H1 (cell line): ENCODE measurements around the gene FHIT. TPM values are rescaled to one million over a fixed set of nuclear protein-coding genes. Genes with fewer than 3 reads are reported as not detected.

Experiments
- CTCF ChIA-PET: fragments of 300-600 bp; sonication (Branson Sonifier 250); formaldehyde crosslinking; loops from one replicate; lab custom pipeline; 2021; ENCODE audit not compliant: partially characterized antibody; lab: Charles Lee
- POLR2A ChIA-PET: fragments of 300-600 bp; sonication (Branson Sonifier 250); formaldehyde crosslinking; loops from one replicate; lab custom pipeline; 2021; ENCODE audit warnings: inconsistent platforms; ENCODE audit not compliant: partially characterized antibody; lab: Charles Lee
- DNase-seq, 2 experiments: peaks; one replicate each; pipeline versions ENCODE4 v3.0.0 to v3.0.0-alpha.2; 2010 to 2022; ENCODE audit warnings: low spot score in 2 of 2, low read depth in 1 of 2, mixed read lengths in 1 of 2
- FAIRE-seq: peaks from 2 replicates; lab custom pipeline; 2011; peaks lifted over from hg19 to GRCh38; lab: Jason Lieb, UNC
- H2AFZ ChIP-seq: 2 replicates; pipeline ENCODE4 v1.8.1; 2012; ENCODE audit warnings: low read length, inconsistent platforms
- H2AK5ac ChIP-seq: 2 replicates; pipeline ENCODE4 v1.6.1; 2013; ENCODE audit warnings: low read depth, low read length
- H2BK120ac ChIP-seq: replicated peaks from 2 replicates; pipeline ENCODE3; 2013; ENCODE audit warnings: low read depth, low read length, inconsistent platforms
- H2BK12ac ChIP-seq: 2 replicates; pipeline ENCODE4 v1.6.1; 2013; ENCODE audit warnings: low read depth, low read length
- H2BK15ac ChIP-seq: 2 replicates; pipeline ENCODE4 v1.6.1; 2013; ENCODE audit warnings: low read length
- H2BK20ac ChIP-seq: 2 replicates; pipeline ENCODE4 v1.6.1; 2013; ENCODE audit warnings: low read length
- H2BK5ac ChIP-seq: 2 replicates; pipeline ENCODE4 v1.6.1; 2013; ENCODE audit warnings: low read depth, low read length
- H3K14ac ChIP-seq: 2 replicates; pipeline ENCODE4 v1.6.1; 2013; ENCODE audit warnings: inconsistent platforms; ENCODE audit not compliant: insufficient read length
- H3K18ac ChIP-seq: 2 replicates; pipeline ENCODE4 v1.6.1; 2013; ENCODE audit warnings: low read length; ENCODE audit errors: extremely low read depth
- H3K23ac ChIP-seq: 2 replicates; pipeline ENCODE4 v1.6.1; 2013; ENCODE audit warnings: inconsistent platforms; ENCODE audit not compliant: insufficient read length
- H3K23me2 ChIP-seq: 2 replicates; pipeline ENCODE4 v1.6.1; 2013; ENCODE audit warnings: low read depth, low read length
- H3K27ac ChIP-seq: 2 replicates; pipeline ENCODE4 v1.6.1; 2011; ENCODE audit warnings: low read depth, low read length, inconsistent platforms
- H3K27me3 ChIP-seq, 4 experiments: replicated peaks in 1 of 4; 1 replicate in 1 of 4; 2 replicates in 3 of 4; pipeline versions ENCODE4 v1.6.1 to v1.8.1; 2011 to 2013; ENCODE audit warnings: low read length in 3 of 4, mild to moderate bottlenecking in 3 of 4, inconsistent platforms in 2 of 4, mixed read lengths in 2 of 4, moderate library complexity in 1 of 4; ENCODE audit not compliant: control insufficient read depth in 3 of 4, insufficient read depth in 3 of 4; ENCODE audit errors: extremely low read depth in 1 of 4
- H3K36me3 ChIP-seq, 4 experiments: 2 replicates each; pipeline versions ENCODE4 v1.6.1 to v1.8.1; 2011 to 2013; ENCODE audit warnings: mild to moderate bottlenecking in 4 of 4, low read length in 3 of 4, moderate library complexity in 2 of 4, control low read depth in 1 of 4, inconsistent platforms in 1 of 4; ENCODE audit not compliant: insufficient read depth in 4 of 4, control insufficient read depth in 2 of 4
- H3K4ac ChIP-seq: replicated peaks from 2 replicates; pipeline ENCODE3; 2013; ENCODE audit warnings: low read length, low read depth, mixed read lengths, inconsistent platforms; ENCODE audit not compliant: insufficient read length
- H3K4me1 ChIP-seq, 4 experiments: replicated peaks in 1 of 4; 1 replicate in 1 of 4; 2 replicates in 3 of 4; pipeline versions ENCODE4 v1.6.1 to v1.8.1; 2011 to 2013; ENCODE audit warnings: low read length in 3 of 4, inconsistent platforms in 2 of 4, mixed read lengths in 1 of 4; ENCODE audit not compliant: insufficient read depth in 4 of 4, control insufficient read depth in 3 of 4
- H3K4me2 ChIP-seq, 2 experiments: 2 replicates each; pipeline versions ENCODE4 v1.6.1 to v1.8.1; 2011 to 2013; ENCODE audit warnings: low read depth in 2 of 2, low read length in 2 of 2, control low read depth in 1 of 2, inconsistent platforms in 1 of 2, mild to moderate bottlenecking in 1 of 2; ENCODE audit not compliant: insufficient read depth in 1 of 2
- H3K4me3 ChIP-seq, 4 experiments: fragments of 200-600, 300-600 bp in 1 of 4; sonication (generic), shearing (Covaris generic), sonication (Bioruptor Twin) in 1 of 4; 2 replicates each; pipeline versions ENCODE4 v1.5.1 to v1.8.1; 2011 to 2016; ENCODE audit warnings: low read length in 4 of 4, low read depth in 3 of 4, control low read depth in 2 of 4, inconsistent platforms in 2 of 4, mild to moderate bottlenecking in 2 of 4, mixed read lengths in 1 of 4, moderate library complexity in 1 of 4; ENCODE audit not compliant: insufficient read depth in 2 of 4; ENCODE audit errors: extremely low read depth in 1 of 4
- H3K56ac ChIP-seq: replicated peaks from 2 replicates; pipeline ENCODE3; 2013; ENCODE audit warnings: low read depth, mild to moderate bottlenecking, mixed read lengths, low read length, inconsistent platforms; ENCODE audit not compliant: insufficient read length
- H3K79me1 ChIP-seq: 2 replicates; pipeline ENCODE4 v1.6.1; 2013; ENCODE audit warnings: low read depth, low read length, control low read depth
- H3K79me2 ChIP-seq, 2 experiments: 2 replicates each; pipeline versions ENCODE4 v1.6.1 to v1.8.1; 2012 to 2013; ENCODE audit warnings: low read length in 2 of 2, mild to moderate bottlenecking in 2 of 2, inconsistent platforms in 1 of 2; ENCODE audit not compliant: insufficient read depth in 2 of 2, control insufficient read depth in 1 of 2
- H3K9ac ChIP-seq, 4 experiments: replicated peaks in 1 of 4; 1 replicate in 1 of 4; 2 replicates in 3 of 4; pipeline versions ENCODE4 v1.6.1 to v1.8.1; 2011 to 2013; ENCODE audit warnings: low read depth in 3 of 4, low read length in 3 of 4, control low read depth in 2 of 4, mild to moderate bottlenecking in 2 of 4, moderate library complexity in 2 of 4, inconsistent platforms in 1 of 4; ENCODE audit errors: extremely low read depth in 1 of 4
- H3K9me3 ChIP-seq, 2 experiments: 2 replicates each; pipeline versions ENCODE4 v1.6.1 to v1.8.1; 2012 to 2013; ENCODE audit warnings: mild to moderate bottlenecking in 2 of 2, moderate library complexity in 2 of 2, control low read depth in 1 of 2, inconsistent platforms in 1 of 2, low read depth in 1 of 2, low read length in 1 of 2, mixed read lengths in 1 of 2; ENCODE audit not compliant: insufficient read depth in 2 of 2
- H4K20me1 ChIP-seq, 2 experiments: replicated peaks in 1 of 2; 2 replicates each; pipeline versions ENCODE3 to v1.8.1; 2011 to 2013; ENCODE audit warnings: inconsistent platforms in 2 of 2, low read length in 2 of 2, mild to moderate bottlenecking in 1 of 2; ENCODE audit not compliant: insufficient read depth in 2 of 2, control insufficient read depth in 1 of 2
- H4K5ac ChIP-seq: 2 replicates; pipeline ENCODE4 v1.6.1; 2013; ENCODE audit warnings: low read length, low read depth, mixed read lengths, inconsistent platforms; ENCODE audit not compliant: insufficient read length
- H4K8ac ChIP-seq: 2 replicates; pipeline ENCODE4 v1.8.0; 2013; ENCODE audit warnings: mild to moderate bottlenecking, moderate library complexity, low read length, inconsistent platforms; ENCODE audit not compliant: insufficient read depth; ENCODE audit errors: extremely low read depth
- H4K91ac ChIP-seq: replicated peaks from 2 replicates; pipeline ENCODE3; 2013; ENCODE audit warnings: low read length, mixed read lengths, inconsistent platforms; ENCODE audit not compliant: insufficient read length
- EP300 ChIP-seq, 2 experiments: IDR thresholded peaks; 1 replicate in 1 of 2; 2 replicates in 1 of 2; pipeline ENCODE4 v1.6.1; 2011 to 2012; ENCODE audit warnings: low read depth in 2 of 2, low read length in 2 of 2, mild to moderate bottlenecking in 2 of 2, borderline replicate concordance in 1 of 2, inconsistent platforms in 1 of 2, moderate library complexity in 1 of 2
- HDAC2 ChIP-seq, 2 experiments: fragments of 300-600 bp in 1 of 2; sonication (generic) in 1 of 2; IDR thresholded peaks; 2 replicates each; pipeline ENCODE4 v1.6.1; 2011 to 2012; ENCODE audit warnings: low read depth in 2 of 2, low read length in 2 of 2, mild to moderate bottlenecking in 2 of 2, moderate library complexity in 2 of 2, borderline replicate concordance in 1 of 2, inconsistent platforms in 1 of 2
- JUN ChIP-seq: IDR thresholded peaks from 2 replicates; pipeline ENCODE4 v1.6.1; 2011; ENCODE audit warnings: low read depth, mild to moderate bottlenecking, improper control_type of control experiment, low read length
- JUND ChIP-seq: IDR thresholded peaks from 2 replicates; pipeline ENCODE4 v1.6.1; 2011; ENCODE audit warnings: mild to moderate bottlenecking, improper control_type of control experiment, low read length
- KDM1A ChIP-seq: fragments of 200-600, 300-600 bp; sonication (generic); IDR thresholded peaks from 2 replicates; pipeline ENCODE4 v1.7.1; 2016; ENCODE audit warnings: mild to moderate bottlenecking, low read length, borderline replicate concordance
- KDM5A ChIP-seq: fragments of 200-600 bp; IDR thresholded peaks from 2 replicates; pipeline ENCODE4 v1.7.1; 2012; ENCODE audit warnings: mild to moderate bottlenecking, low read length, inconsistent platforms, mixed read lengths
- NRF1 ChIP-seq: IDR thresholded peaks from 2 replicates; pipeline ENCODE4 v1.6.1; 2011; ENCODE audit warnings: mild to moderate bottlenecking, low read depth, low read length, improper control_type of control experiment
- POLR2AphosphoS5 ChIP-seq: IDR thresholded peaks from 2 replicates; pipeline ENCODE4 v1.6.1; 2011; ENCODE audit warnings: low read depth, low read length
- RAD21 ChIP-seq, 2 experiments: IDR thresholded peaks in 1 of 2; conservative IDR thresholded peaks in 1 of 2; 2 replicates each; pipeline ENCODE4 v1.6.1; 2011; ENCODE audit warnings: low read depth in 2 of 2, low read length in 2 of 2, improper control_type of control experiment in 1 of 2, inconsistent platforms in 1 of 2, mild to moderate bottlenecking in 1 of 2, moderate library complexity in 1 of 2
- SP2 ChIP-seq: IDR thresholded peaks from 2 replicates; pipeline ENCODE4 v1.6.1; 2012; ENCODE audit warnings: mild to moderate bottlenecking, low read length, inconsistent platforms
- SP4 ChIP-seq: IDR thresholded peaks from 2 replicates; pipeline ENCODE4 v1.6.1; 2012; ENCODE audit warnings: low read length, inconsistent platforms
- TBP ChIP-seq: IDR thresholded peaks from 2 replicates; pipeline ENCODE4 v1.6.1; 2011; ENCODE audit warnings: low read depth, low read length, improper control_type of control experiment
- USF2 ChIP-seq: IDR thresholded peaks from 2 replicates; pipeline ENCODE4 v1.6.1; 2011; ENCODE audit warnings: low read length, improper control_type of control experiment
- WGBS, 2 experiments: shearing (Covaris generic) in 1 of 2; methylation state at CpG; one replicate each; pipeline versions ENCODE4 v1.1.6 to v1.1.7; 2013 to 2015; ENCODE audit warnings: low lambda C conversion rate in 2 of 2, mixed read lengths in 2 of 2, inconsistent platforms in 1 of 2, low coverage in 1 of 2, missing lambda C conversion rate in 1 of 2; ENCODE audit not compliant: insufficient replicate concordance in 2 of 2, insufficient coverage in 1 of 2, insufficient read length in 1 of 2; ENCODE audit errors: extremely low coverage in 1 of 2, missing lambda C conversion rate in 1 of 2; 5-methylcytosine and 5-hydroxymethylcytosine counted together
- polyA plus RNA-seq, 7 experiments: library from polyadenylated mRNA; depleted of rRNA in 3 of 7; stranded (reverse) in 5 of 7; unstranded in 2 of 7; fragments of >200 nt in 5 of 7; fragments of 200-250 nt in 2 of 7; gene quantifications; 1 replicate in 5 of 7; 2 replicates in 1 of 7; 4 replicates in 1 of 7; pipeline versions ENCODE4 v1.2.1 to v1.2.3, GENCODE V29; 2011 to 2013; ENCODE audit warnings: missing spikeins in 2 of 7, mixed read lengths in 2 of 7
- total RNA-seq: library from RNA; stranded (reverse); fragmentation: NEBNext Ultra II Directional; extraction: Animal tissue kit (Norgen Biotek cat#: 25700); gene quantifications from 2 replicates; pipeline ENCODE4 v1.2.1, GENCODE V29; 2021

Gene FHIT
- total and polyA plus RNA-seq, 2 of the 8 experiments (the other 6 are each of a cell fraction or from before 2014, with no cell fraction given), result 1.2 to 3.2 TPM

- no peak overlapping the region for H2BK15ac ChIP-seq
- no peak overlapping the region for H3K9ac ChIP-seq
- no peak overlapping the region for H3K14ac ChIP-seq
- no peak overlapping the region for H3K4ac ChIP-seq
- H4K20me1 ChIP-seq, result no peaks in the 10 kb centered on the region
- H2BK120ac ChIP-seq, result no peak overlapping the region
- no peak overlapping the region for H3K56ac ChIP-seq
- 89% methylated on average over 1 of the region's 1 CpG; no CpG with 5 or more reads in 1 of the 2 experiments for WGBS, 2 experiments
- no peaks in the 10 kb centered on the region for H3K23me2 ChIP-seq
- H2BK5ac ChIP-seq, result no peak overlapping the region
- H3K79me2 ChIP-seq, result no peaks in the 10 kb centered on the region
- H4K91ac ChIP-seq, result no peak overlapping the region
- no peak for DNase-seq
- CTCF ChIA-PET, result no interaction called here
- no peak overlapping the region for H3K4me3 ChIP-seq
- H3K18ac ChIP-seq, result no peak overlapping the region
- no peaks in the 10 kb centered on the region for H3K79me1 ChIP-seq
- H2AFZ ChIP-seq, result no peak overlapping the region
- H2BK20ac ChIP-seq, result no peak overlapping the region
- H4K8ac ChIP-seq, result no peak overlapping the region
- H3K23ac ChIP-seq, result no peak overlapping the region
- POLR2A ChIA-PET, result no interaction called here
- no peaks in the 10 kb centered on the region for H3K4me1 ChIP-seq
- no peak overlapping the region for H3K4me2 ChIP-seq
- TF ChIP-seq EP300 (IDR thresholded peaks at IDR 0.05; ENCODE audit: borderline replicate concordance in 1 of 2, low read depth in 2 of 2, low read length in 2 of 2) (no peak), POLR2AphosphoS5 (no peak), JUND (no peak), KDM1A (no peak), USF2 (no peak), HDAC2 (IDR thresholded peaks at IDR 0.05; ENCODE audit: borderline replicate concordance in 1 of 2, low read depth in 2 of 2, low read length in 2 of 2) (no peak), TBP (no peak), JUN (no peak), NRF1 (no peak), SP2 (no peak), KDM5A (no peak), RAD21 (IDR thresholded peaks at IDR 0.05 in 1 of 2, conservative IDR thresholded peaks at IDR 0.05 in 1 of 2; ENCODE audit: low read depth in 2 of 2, low read length in 2 of 2) (no peak), SP4 (no peak)
- H3K27ac ChIP-seq, result no peak overlapping the region
- H3K36me3 ChIP-seq, result no peaks in the 10 kb centered on the region
- no peak overlapping the region for H4K5ac ChIP-seq
- H3K9me3 ChIP-seq, result no peaks in the 10 kb centered on the region
- H3K27me3 ChIP-seq, result no peaks in the 10 kb centered on the region
- no peak for FAIRE-seq
- no peak overlapping the region for H2BK12ac ChIP-seq
- H2AK5ac ChIP-seq, result no peak overlapping the region
These were observed 753.4 kb downstream of the FHIT start for GRCh38 chr3:60497902-60498301.
